ENCODE results near the gene SLU7. TPM values are rescaled to one million over a fixed set of nuclear protein-coding genes. Genes with fewer than 3 reads are reported as not detected.

SLU7 gene
- total RNA-seq, 6 donors from 2014 or later, result 26.7 to 115 (median 60.7) TPM

DNA sequence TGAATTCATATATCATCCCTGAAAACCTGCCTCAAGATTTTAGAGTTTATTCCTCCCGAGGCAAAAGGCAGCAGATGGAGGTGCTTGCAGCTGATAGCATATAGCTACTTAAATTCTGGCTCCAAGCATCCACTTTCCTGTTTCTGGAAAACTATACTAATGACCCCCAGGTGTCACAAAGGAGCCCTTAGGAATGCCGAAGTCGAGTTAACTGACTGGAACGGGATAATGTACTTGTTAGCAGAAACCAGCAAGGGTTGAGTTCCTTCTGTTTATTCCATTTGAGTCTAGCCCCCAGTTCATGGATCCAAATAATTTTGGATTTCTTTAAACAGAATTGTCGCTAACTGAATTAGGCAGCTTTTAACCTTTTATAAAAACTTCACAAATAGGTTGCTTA lies 47.2 kb upstream of the SLU7 start:
- H3K36me3 ChIP-seq, result no peaks in the 10 kb centered on the region
- H3K4me3 ChIP-seq, result no peak overlapping the region
- no peaks in the 10 kb centered on the region for H3K9me3 ChIP-seq
- peaks cover 14 to 40% (median 24%) of the 10 kb centered on the region in 4 donors for H3K4me1 ChIP-seq
- DNase-seq (no peak), ATAC-seq (ENCODE audit: low FRiP score in 2 of 2) (no peak)
- no peak for TF ChIP-seq POLR2A (IDR thresholded peaks at IDR 0.05)
- no peak for TF ChIP-seq EP300 (IDR thresholded peaks at IDR 0.05)
- TF ChIP-seq POLR2AphosphoS5 (IDR thresholded peaks at IDR 0.05), result no peak
- TF ChIP-seq, protein P1, sequence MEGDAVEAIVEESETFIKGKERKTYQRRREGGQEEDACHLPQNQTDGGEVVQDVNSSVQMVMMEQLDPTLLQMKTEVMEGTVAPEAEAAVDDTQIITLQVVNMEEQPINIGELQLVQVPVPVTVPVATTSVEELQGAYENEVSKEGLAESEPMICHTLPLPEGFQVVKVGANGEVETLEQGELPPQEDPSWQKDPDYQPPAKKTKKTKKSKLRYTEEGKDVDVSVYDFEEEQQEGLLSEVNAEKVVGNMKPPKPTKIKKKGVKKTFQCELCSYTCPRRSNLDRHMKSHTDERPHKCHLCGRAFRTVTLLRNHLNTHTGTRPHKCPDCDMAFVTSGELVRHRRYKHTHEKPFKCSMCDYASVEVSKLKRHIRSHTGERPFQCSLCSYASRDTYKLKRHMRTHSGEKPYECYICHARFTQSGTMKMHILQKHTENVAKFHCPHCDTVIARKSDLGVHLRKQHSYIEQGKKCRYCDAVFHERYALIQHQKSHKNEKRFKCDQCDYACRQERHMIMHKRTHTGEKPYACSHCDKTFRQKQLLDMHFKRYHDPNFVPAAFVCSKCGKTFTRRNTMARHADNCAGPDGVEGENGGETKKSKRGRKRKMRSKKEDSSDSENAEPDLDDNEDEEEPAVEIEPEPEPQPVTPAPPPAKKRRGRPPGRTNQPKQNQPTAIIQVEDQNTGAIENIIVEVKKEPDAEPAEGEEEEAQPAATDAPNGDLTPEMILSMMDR (IDR thresholded peaks at IDR 0.05), result no peak
- H3K27me3 ChIP-seq, result no peaks in the 10 kb centered on the region
- 76% methylated on average over 5 of the region's 5 CpGs for WGBS, 2 donors
- no peak overlapping the region for H3K27ac ChIP-seq

DNA sequence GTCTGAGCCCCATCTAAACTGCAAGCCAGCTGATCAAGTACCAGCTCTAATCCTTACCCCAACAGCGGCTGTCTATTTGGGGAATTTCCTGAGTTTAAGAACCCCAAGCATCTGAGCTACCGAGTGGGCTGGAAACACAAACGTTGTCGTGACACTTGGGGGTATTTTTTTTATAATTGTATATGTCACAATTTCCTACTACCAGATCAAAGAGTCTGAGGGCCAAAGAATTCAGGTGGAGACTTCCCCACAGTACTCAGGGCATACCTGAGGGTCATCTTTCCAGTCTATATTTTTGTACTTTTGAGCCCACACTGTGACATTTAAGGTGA lies 45.6 kb upstream of the SLU7 start:
- Histone ChIP-seq H3K4me1 (peaks cover 14 to 29% (median 18%) of the 10 kb centered on the region in 4 donors), H3K27me3 (no peaks in the 10 kb centered on the region), H3K4me3 (no peak overlapping the region), H3K27ac (no peak overlapping the region), H3K9me3 (no peaks in the 10 kb centered on the region), H3K36me3 (no peaks in the 10 kb centered on the region)
- TF ChIP-seq POLR2AphosphoS5 (IDR thresholded peaks at IDR 0.05) (no peak), POLR2A (IDR thresholded peaks at IDR 0.05) (no peak), EP300 (IDR thresholded peaks at IDR 0.05) (no peak)
- TF ChIP-seq, protein P1 (IDR thresholded peaks at IDR 0.05), result no peak
- WGBS, 2 donors, result 32 to 45% methylated on average over 3 to 4 of the region's 4 CpGs
- DNase-seq (no peak), ATAC-seq (ENCODE audit: low FRiP score in 2 of 2) (no peak)

DNA sequence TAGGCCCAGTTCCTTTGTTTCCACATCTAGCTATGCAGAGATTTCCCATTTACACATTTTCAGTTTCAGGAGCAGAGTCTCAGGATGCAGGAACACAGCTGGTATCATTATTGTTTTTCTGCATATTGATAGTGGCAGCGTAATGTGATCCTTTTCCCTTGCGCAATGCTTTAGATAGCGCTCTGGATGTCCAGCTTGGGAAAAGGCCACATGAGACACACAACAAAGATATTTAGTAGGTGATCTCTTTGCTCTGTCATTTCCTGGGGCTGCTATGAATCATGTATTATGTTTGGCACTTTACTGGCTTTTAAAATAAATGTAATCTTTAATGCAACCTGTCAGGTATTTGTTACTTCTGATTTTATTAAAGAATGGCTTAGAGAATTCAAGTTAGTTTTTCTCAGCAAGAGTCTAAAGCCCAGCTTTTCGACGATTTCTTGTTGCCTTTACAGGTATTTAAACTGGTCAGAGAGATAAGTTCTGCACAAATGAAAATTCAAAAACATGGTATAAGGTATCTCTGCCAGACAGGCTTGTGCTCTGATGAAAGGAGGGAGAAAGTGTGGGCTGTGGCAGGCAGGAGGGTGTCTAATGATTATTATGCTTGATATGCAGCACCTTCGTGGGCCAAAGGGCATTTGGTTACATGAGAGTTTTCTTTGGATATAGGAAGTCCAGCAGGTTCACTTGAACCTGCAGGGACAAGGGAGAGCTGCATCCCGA lies 45.0 kb upstream of the SLU7 start:
- Histone ChIP-seq H3K27ac (no peak overlapping the region), H3K9me3 (no peaks in the 10 kb centered on the region), H3K4me1 (peaks cover 14 to 24% (median 18%) of the 10 kb centered on the region in 4 donors), H3K4me3 (no peak overlapping the region), H3K27me3 (no peaks in the 10 kb centered on the region), H3K36me3 (no peaks in the 10 kb centered on the region)
- ATAC-seq (ENCODE audit: low FRiP score in 2 of 2) (no peak), DNase-seq (no peak)
- TF ChIP-seq POLR2AphosphoS5 (IDR thresholded peaks at IDR 0.05), result no peak
- no peak for TF ChIP-seq EP300 (IDR thresholded peaks at IDR 0.05)
- TF ChIP-seq, protein P1 (IDR thresholded peaks at IDR 0.05), result no peak
- no peak for TF ChIP-seq POLR2A (IDR thresholded peaks at IDR 0.05)
- WGBS, 2 donors, result 64 to 67% methylated on average over 6 to 7 of the region's 7 CpGs

DNA sequence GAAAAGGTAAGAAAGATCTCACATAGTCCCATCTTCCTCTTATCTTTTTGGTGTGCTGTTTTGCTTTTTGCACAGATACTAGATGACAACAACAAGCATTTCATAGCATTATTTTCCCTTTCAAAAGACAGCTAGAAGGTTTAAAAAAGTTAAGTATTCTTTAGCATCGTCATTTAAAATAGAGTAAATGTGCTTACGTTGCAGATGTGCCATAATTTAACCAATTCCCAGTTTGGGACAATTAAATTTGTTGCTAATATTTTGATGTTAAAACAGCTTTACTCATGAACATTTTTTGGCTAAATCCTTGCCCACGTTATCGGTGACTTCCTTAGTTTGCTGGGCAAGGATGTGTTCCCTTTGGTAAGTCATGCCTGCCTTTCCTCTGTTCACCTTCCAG lies 44.3 kb upstream of the SLU7 start:
- Histone ChIP-seq H3K27me3 (no peaks in the 10 kb centered on the region), H3K9me3 (no peaks in the 10 kb centered on the region), H3K27ac (no peak overlapping the region), H3K36me3 (no peaks in the 10 kb centered on the region), H3K4me3 (no peak overlapping the region), H3K4me1 (peaks cover 14 to 17% (median 15%) of the 10 kb centered on the region in 4 donors)
- DNase-seq, result no peak
- no peak for ATAC-seq (ENCODE audit: low FRiP score in 2 of 2)
- TF ChIP-seq, protein P1 (IDR thresholded peaks at IDR 0.05), result no peak
- no peak for TF ChIP-seq POLR2AphosphoS5 (IDR thresholded peaks at IDR 0.05)
- TF ChIP-seq EP300 (IDR thresholded peaks at IDR 0.05), result no peak
- TF ChIP-seq POLR2A (IDR thresholded peaks at IDR 0.05), result no peak
- WGBS, 2 donors, result 91% methylated on average over 4 of the region's 4 CpGs

DNA sequence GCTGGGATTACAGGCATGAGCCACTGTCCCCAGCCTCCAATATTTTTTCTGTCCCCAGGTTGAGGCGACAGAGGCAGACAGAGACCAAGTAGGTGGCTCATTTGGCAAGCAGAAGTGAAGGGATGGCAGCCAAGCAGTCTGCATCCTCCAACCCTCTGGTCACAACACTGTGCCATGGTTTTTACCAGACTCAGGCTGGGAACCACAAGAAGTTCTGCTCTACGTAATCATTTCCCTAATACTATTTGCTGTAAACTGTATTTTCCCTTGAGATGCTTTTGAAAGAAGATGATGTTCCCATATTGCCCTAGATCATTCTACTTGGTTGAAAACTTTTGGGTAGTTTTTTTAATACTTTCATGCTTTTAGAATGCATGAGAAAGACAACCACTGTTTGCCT lies 43.3 kb upstream of the SLU7 start:
- Histone ChIP-seq H3K27ac (no peak overlapping the region), H3K36me3 (no peaks in the 10 kb centered on the region), H3K27me3 (no peaks in the 10 kb centered on the region), H3K4me3 (no peak overlapping the region), H3K9me3 (no peaks in the 10 kb centered on the region), H3K4me1 (peaks cover 4 to 8% (median 5%) of the 10 kb centered on the region in 4 donors)
- WGBS, 2 donors, result 85 to 88% methylated on average over 2 of the region's 2 CpGs
- TF ChIP-seq, protein P1 (IDR thresholded peaks at IDR 0.05), result no peak
- TF ChIP-seq POLR2AphosphoS5 (IDR thresholded peaks at IDR 0.05), result no peak
- TF ChIP-seq POLR2A (IDR thresholded peaks at IDR 0.05), result no peak
- TF ChIP-seq EP300 (IDR thresholded peaks at IDR 0.05), result no peak
- DNase-seq (no peak), ATAC-seq (ENCODE audit: low FRiP score in 2 of 2) (no peak)
